Subcutaneous abdominal adipose tissue (tissue), 5 donors: ENCODE results near the gene PILRA.
A peak's percentile ranks its signal among the peaks of the same experiment; 100 is the strongest.
"Not testable (repeated sequence)": the region's sequence is repeated elsewhere in the genome, so short reads cannot be mapped to it uniquely, and the experiment has no call there.

ENCODE experiments used
- H3K27ac ChIP-seq: one replicate; pipeline ENCODE4 v1.7.0; 2013; ENCODE audit warnings: low read depth, mild to moderate bottlenecking, inconsistent platforms, low read length, moderate library complexity
- H3K27me3 ChIP-seq, 5 donors: one replicate each; pipeline ENCODE4 v1.7.0; 2013; ENCODE audit warnings: low read length in 5 of 5, inconsistent platforms in 1 of 5; ENCODE audit not compliant: control insufficient read depth in 5 of 5, insufficient read depth in 4 of 5
- H3K36me3 ChIP-seq, 5 donors: one replicate each; pipeline ENCODE4 v1.7.0; 2013; ENCODE audit warnings: low read length in 5 of 5; ENCODE audit not compliant: control insufficient read depth in 5 of 5, insufficient read depth in 5 of 5
- H3K4me1 ChIP-seq, 5 donors: one replicate each; pipeline ENCODE4 v1.7.0; 2013; ENCODE audit warnings: low read length in 5 of 5, mild to moderate bottlenecking in 3 of 5, moderate library complexity in 1 of 5; ENCODE audit not compliant: control insufficient read depth in 5 of 5, insufficient read depth in 5 of 5
- H3K4me3 ChIP-seq, 5 donors: one replicate each; pipeline ENCODE4 v1.7.0; 2013; ENCODE audit warnings: low read length in 5 of 5, low read depth in 1 of 5
- H3K9ac ChIP-seq, 5 donors: one replicate each; pipeline ENCODE4 v1.7.0; 2013; ENCODE audit warnings: low read length in 5 of 5, mild to moderate bottlenecking in 4 of 5, moderate library complexity in 3 of 5
- H3K9me3 ChIP-seq, 5 donors: one replicate each; pipeline ENCODE4 v1.7.0; 2013; ENCODE audit warnings: low read length in 5 of 5; ENCODE audit not compliant: control insufficient read depth in 5 of 5
- donor health status: healthy.
- donor health status: healthy.
- donor health status: healthy.
- donor health status: healthy.
- donor health status: healthy.

The PILRA gene

DNA sequence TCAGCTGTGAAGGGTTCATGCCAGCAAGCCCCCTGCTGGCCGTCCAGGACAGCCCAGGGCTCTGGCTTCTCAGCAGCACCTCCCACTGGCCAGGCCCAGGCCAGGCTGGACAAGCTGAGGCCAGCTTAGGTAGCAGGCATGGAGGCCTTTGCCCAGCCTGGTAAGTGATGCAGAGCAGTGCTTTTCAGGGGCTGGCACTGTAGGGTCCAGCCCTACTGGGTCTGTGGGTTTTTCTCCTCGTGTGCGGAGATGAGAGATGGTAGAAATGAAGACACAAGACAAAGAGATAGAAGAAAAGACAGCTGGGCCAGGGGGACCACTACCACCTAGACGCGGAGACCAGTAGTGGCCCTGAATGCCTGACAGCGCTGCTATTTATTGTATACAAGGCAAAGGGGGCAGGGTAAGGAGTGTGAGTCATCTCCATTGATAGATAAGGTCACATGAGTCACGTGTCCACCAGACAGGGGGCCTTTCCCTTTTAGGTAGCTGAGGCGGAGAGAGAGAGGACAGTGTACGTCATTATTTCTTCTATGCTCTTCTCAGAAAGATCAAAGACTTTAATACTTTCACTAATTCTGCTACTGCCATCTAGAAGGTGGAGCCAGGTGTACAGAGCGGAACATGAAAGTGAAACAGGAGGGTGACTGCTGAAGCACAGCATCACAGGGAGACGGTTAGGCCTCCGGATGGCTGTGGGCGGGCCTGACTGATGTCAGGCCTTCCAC, 28.6 kb upstream of the PILRA start:
- Histone ChIP-seq H3K27ac (peak overlapping the region; percentile 50), H3K36me3 (peaks cover 5 to 46% (median 31%) of the 10 kb centered on the region in 5 donors), H3K4me1 (peaks cover 3 to 25% (median 19%) of the 10 kb centered on the region in 5 donors)
- not testable (repeated sequence) for H3K9me3 ChIP-seq, H3K9ac ChIP-seq, H3K4me3 ChIP-seq, H3K27me3 ChIP-seq

DNA sequence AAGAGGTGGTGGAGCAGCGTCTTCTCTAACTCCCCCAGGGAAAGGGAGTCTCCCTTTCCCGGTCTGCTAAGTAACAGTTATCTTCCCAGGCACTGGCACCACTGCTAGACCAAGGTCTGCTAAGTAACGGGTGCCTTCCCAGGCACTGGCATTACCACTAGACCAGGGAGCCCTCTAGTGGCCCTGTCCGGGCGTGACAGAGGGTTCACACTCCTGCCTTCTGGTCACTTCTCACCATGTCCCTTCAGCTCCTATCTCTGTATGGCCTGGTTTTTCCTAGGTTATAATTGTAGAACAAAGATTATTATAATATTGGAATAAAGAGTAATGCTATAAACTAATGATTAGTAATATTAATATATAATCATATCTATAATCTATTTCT, 28.0 kb upstream of the PILRA start:
- not testable (repeated sequence) for H3K4me3 ChIP-seq, H3K9ac ChIP-seq, H3K9me3 ChIP-seq, H3K27me3 ChIP-seq
- peak overlapping the region; percentile 50 for H3K27ac ChIP-seq
- peaks cover 5 to 51% (median 36%) of the 10 kb centered on the region in 5 donors for H3K36me3 ChIP-seq
- peaks cover 3 to 25% (median 19%) of the 10 kb centered on the region in 5 donors for H3K4me1 ChIP-seq

DNA sequence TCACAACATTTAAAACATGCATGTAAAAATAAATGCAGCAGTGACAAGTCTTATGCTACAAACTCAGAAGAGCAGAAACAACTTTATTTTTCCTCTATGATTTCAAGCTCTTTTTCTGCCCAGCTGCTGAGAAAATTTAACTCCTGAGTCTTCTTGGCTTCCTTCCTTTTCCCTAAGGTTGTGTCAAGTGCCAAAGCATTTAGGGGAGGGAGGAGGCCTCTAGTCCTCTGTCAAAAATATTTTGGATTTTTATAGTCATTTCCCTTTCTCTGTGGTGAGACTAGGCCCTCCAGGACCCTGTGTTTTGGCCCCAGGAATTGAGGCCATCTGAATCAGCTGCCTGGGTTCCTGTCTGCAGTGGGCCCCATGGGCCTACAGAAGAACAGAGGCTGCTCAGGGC, 26.4 kb upstream of the PILRA start:
- no peaks in the 10 kb centered on the region for H3K9me3 ChIP-seq
- H3K9ac ChIP-seq: peak overlapping the region in 1 of 5 donors; percentile 24
- no peak overlapping the region for H3K4me3 ChIP-seq
- H3K27me3 ChIP-seq: no peaks in the 10 kb centered on the region
- H3K27ac ChIP-seq: no peak overlapping the region
- peaks cover 3 to 29% (median 24%) of the 10 kb centered on the region in 5 donors for H3K4me1 ChIP-seq
- H3K36me3 ChIP-seq: peaks cover 5 to 54% (median 44%) of the 10 kb centered on the region in 5 donors

DNA sequence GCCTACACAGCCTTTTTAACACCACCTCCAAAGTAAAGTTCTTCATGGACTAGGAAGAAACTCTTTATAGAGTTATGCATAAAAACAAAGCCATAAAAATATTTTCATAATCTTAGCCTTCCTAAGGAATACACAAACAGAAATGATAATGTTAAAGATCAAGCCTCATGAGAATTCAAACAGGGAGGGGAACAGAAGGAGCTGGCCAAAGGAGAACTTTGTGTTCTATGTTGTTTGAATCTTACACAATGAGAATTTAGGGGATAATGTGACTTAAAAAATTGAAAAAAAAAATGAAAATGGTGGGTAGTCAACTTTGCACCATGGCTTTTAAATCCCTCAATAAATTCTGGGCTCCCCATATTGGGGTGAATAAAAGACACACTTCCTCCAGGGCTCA, 24.5 kb upstream of the PILRA start:
- Histone ChIP-seq H3K27ac (no peak overlapping the region), H3K4me3 (no peak overlapping the region), H3K9ac (peak overlapping the region in 1 of 5 donors; percentile 11), H3K27me3 (no peaks in the 10 kb centered on the region), H3K9me3 (no peaks in the 10 kb centered on the region), H3K4me1 (peaks cover 2 to 29% (median 22%) of the 10 kb centered on the region in 5 donors), H3K36me3 (peaks cover 5 to 71% (median 57%) of the 10 kb centered on the region in 5 donors)

DNA sequence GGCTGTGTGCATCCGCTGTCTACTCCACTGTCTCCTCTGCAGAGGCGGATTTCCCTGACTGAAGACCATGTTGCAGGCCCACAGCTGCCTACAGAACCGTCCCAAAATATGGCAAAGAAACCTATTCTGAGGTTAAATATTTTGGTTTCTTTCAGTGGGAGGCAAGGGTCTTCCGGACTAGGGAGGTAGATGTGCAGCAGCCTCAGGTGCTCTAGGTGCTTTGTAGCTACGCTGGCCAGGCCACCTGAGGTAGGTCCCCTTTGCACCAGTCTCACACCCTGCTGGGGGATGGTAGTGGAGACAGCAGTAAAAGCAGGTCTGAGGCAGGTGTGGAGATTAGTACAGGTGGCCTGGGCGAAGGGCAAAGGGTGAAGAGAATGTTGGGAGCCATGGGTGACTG, 23.5 kb upstream of the PILRA start:
- Histone ChIP-seq H3K36me3 (peaks cover 5 to 80% (median 60%) of the 10 kb centered on the region in 5 donors), H3K4me1 (peaks cover 2 to 31% (median 19%) of the 10 kb centered on the region in 5 donors), H3K9ac (no peak overlapping the region), H3K27ac (no peak overlapping the region), H3K27me3 (no peaks in the 10 kb centered on the region), H3K4me3 (no peak overlapping the region), H3K9me3 (no peaks in the 10 kb centered on the region)

DNA sequence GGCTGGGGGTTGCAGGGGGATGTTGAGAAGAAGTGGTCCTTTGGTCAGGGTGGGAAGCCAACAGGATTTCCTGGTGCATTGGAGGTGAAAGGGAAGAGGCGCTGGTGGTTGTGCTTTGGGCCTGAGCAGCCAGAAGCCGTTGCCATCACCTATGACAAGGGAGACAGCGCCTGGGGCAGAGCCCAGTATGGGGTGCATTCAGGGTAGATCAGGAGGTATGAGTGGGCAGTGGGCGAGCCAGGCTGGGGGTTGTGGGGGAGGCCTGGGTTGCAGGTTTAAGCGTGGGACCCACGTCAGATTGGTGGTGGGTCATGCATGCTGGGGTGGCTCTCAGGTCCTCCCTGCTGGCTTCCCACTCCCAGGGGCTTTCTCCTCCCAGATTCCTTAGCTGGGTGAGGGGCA, 21.6 kb upstream of the PILRA start:
- no peaks in the 10 kb centered on the region for H3K27me3 ChIP-seq
- H3K9me3 ChIP-seq: no peaks in the 10 kb centered on the region
- H3K27ac ChIP-seq: no peak overlapping the region
- H3K4me1 ChIP-seq: peaks cover 2 to 29% (median 18%) of the 10 kb centered on the region in 5 donors
- H3K36me3 ChIP-seq: peaks cover 3 to 92% (median 72%) of the 10 kb centered on the region in 5 donors
- no peak overlapping the region for H3K9ac ChIP-seq
- H3K4me3 ChIP-seq: no peak overlapping the region

DNA sequence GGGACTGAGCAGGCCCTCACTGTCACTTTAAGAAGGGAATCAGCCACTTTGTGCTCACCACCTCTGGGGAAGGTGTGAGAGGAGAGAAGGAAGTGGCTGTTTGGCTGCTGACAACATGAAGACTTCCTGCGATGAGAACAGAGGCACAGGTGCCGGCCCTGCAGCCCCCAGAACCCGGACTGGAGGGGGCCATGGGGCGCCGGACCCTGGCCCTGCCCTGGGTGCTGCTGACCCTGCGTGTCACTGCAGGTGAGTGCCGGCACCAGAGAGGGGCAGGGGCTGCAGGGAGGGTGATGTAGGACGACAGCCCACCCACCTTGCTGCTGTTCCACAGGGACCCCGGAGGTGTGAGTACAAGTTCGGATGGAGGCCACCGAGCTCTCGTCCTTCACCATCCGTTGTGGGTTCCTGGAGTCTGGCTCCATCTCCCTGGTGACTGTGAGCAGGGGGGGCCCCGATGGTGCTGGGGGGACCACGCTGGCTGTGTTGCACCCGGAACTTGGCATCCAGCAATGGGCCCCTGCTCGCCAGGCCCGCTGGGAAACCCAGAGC, 21.0 kb upstream of the PILRA start:
- peaks cover 2 to 24% (median 17%) of the 10 kb centered on the region in 5 donors for H3K4me1 ChIP-seq
- H3K27ac ChIP-seq, H3K9ac ChIP-seq, H3K9me3 ChIP-seq, H3K4me3 ChIP-seq, H3K27me3 ChIP-seq: not testable (repeated sequence)
- peaks cover 0 to 92% (median 72%) of the 10 kb centered on the region in 5 donors for H3K36me3 ChIP-seq

DNA sequence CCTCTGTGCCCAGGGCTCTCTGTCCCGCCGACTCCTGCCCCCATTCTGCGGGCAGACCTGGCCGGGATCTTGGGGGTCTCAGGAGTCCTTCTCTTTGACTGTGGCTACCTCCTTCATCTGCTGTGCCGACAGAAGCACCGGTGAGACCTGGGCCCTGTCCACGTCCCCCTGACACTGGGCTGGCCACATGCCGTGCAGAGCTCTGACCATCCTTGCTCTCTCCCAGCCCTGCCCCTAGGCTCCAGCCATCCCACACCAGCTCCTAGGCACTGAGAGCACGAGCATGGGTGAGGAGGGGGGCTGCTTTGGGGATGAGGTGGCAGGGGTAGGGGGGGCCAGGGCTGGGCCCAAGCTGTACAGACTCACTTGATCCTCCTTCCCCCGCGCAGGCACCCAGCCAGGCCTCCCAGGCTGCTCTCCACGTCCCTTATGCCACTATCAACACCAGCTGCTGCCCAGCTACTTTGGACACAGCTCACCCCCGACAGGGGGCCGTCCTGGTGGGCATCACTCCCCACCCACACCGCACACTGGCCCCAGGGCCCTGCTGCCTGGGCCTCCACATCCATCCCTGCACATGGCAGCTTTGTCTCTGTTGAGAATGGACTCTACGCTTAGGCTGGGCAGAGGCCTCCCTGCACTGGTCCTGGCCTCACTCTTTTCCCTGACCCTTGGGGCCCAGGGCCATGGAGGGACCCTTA, 20.2 kb upstream of the PILRA start:
- H3K9ac ChIP-seq: no peak overlapping the region
- H3K9me3 ChIP-seq: no peaks in the 10 kb centered on the region
- peaks cover 0 to 17% (median 9%) of the 10 kb centered on the region in 5 donors for H3K4me1 ChIP-seq
- H3K36me3 ChIP-seq: peaks cover 0 to 92% (median 73%) of the 10 kb centered on the region in 5 donors
- H3K27me3 ChIP-seq: no peaks in the 10 kb centered on the region
- H3K27ac ChIP-seq: peak overlapping the region; percentile 17
- no peak overlapping the region for H3K4me3 ChIP-seq

DNA sequence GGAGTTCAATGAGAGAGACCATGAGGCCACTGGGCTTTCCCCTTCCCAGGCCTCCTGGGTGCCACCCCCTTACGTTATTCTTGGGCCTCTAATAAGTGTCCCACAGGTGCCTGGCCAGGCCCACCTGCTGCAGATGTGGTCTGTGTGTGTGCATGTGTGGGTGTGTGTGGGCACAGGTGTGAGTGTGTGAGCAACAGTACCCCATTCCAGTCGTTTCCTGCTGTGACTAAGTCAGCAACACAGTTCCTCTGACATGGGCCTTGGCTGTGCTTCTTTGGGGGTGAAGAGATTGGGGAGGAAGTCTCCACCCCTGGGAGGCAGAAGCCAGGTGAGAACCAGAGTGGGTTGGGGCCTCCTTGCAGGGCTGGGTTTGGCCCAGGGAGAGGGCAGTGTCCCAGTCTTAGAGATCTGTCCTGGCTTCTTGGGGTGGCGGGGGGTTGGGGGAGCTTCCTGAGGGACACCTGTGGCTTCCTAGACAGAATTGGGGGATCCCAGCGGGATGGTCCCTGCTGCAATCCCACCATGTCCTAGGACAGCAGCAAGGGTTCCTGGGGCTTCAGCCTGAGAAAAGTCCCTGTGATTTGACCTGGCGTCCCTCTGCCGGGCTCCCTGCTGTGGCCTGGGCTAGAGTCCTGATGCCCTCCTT, 19.5 kb upstream of the PILRA start:
- H3K36me3 ChIP-seq: peaks cover 0 to 96% (median 79%) of the 10 kb centered on the region in 5 donors
- peak overlapping the region in 1 of 5 donors; percentile 30 for H3K9ac ChIP-seq
- H3K27ac ChIP-seq: peak overlapping the region; percentile 17
- H3K9me3 ChIP-seq: no peaks in the 10 kb centered on the region
- no peaks in the 10 kb centered on the region for H3K27me3 ChIP-seq
- no peak overlapping the region for H3K4me3 ChIP-seq
- H3K4me1 ChIP-seq: peaks cover 0 to 16% (median 9%) of the 10 kb centered on the region in 5 donors
